22Rv1 (cell line): ENCODE results near the gene POC5.

ENCODE experiments used
- H3K27ac ChIP-seq: fragments of 450-650 bp; 2 replicates; pipeline ENCODE4 v1.5.1; 2017
- ZFX ChIP-seq: fragments of 450-650 bp; IDR thresholded peaks from 2 replicates; pipeline ENCODE4 v1.6.1; 2017; ENCODE audit warnings: antibody characterized with exemption, borderline replicate concordance
- TF ChIP-seq, protein P1 (sequence below): fragments of 450-650 bp; IDR thresholded peaks from 2 replicates; pipeline ENCODE4 v1.5.1; 2017; ENCODE audit warnings: mild to moderate bottlenecking

Gene POC5

GRCh38 chr5:75627801-75628200, 89.4 kb downstream of the POC5 start:
- H3K27ac ChIP-seq: no peak overlapping the region
- TF ChIP-seq ZFX: no peak
- TF ChIP-seq, protein P1, sequence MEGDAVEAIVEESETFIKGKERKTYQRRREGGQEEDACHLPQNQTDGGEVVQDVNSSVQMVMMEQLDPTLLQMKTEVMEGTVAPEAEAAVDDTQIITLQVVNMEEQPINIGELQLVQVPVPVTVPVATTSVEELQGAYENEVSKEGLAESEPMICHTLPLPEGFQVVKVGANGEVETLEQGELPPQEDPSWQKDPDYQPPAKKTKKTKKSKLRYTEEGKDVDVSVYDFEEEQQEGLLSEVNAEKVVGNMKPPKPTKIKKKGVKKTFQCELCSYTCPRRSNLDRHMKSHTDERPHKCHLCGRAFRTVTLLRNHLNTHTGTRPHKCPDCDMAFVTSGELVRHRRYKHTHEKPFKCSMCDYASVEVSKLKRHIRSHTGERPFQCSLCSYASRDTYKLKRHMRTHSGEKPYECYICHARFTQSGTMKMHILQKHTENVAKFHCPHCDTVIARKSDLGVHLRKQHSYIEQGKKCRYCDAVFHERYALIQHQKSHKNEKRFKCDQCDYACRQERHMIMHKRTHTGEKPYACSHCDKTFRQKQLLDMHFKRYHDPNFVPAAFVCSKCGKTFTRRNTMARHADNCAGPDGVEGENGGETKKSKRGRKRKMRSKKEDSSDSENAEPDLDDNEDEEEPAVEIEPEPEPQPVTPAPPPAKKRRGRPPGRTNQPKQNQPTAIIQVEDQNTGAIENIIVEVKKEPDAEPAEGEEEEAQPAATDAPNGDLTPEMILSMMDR: no peak

- TF ChIP-seq, protein P1: no peak
- TF ChIP-seq ZFX: no peak
- H3K27ac ChIP-seq: no peak overlapping the region
These were observed 90.3 kb downstream of the POC5 start for GRCh38 chr5:75626959-75627358.
